Activated CD8-positive, alpha-beta memory T cell treated with anti-CD3 and anti-CD28 coated beads for 24 hours (primary cell): ENCODE results near the gene CUL4A.
"Not testable (repeated sequence)": the region's sequence is repeated elsewhere in the genome, so short reads cannot be mapped to it uniquely, and the experiment has no call there.

ENCODE experiments used
- DNase-seq: peaks from one replicate; pipeline ENCODE4 v3.0.0-alpha.2; 2020

Gene CUL4A

DNA sequence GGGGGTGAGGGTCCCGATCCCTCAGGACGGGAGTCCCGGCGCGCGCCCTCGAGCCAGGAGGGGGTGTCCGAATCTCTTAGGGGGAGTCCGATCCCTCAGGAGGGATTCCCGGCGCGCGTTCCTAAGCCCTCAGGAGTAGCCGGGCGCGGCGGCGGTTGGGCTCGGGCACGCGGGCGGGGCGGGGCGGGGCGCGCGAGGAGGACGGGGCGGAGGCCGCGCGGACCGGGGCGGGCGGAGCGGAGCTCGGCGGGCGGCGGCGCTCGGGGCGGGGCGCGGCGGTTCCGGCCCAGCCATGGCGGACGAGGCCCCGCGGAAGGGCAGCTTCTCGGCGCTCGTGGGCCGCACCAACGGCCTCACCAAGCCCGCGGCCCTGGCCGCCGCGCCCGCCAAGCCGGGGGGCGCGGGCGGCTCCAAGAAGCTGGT is at the start of gene CUL4A:
TSS of gene CUL4A (plus strand) at position 278 of the 423 bp plus-strand sequence. CDS start at position 293, 15 bp downstream.
- no peak for DNase-seq

- DNase-seq = no peak
Observed at GRCh38 chr13:113159701-113160100, 49.7 kb upstream of the CUL4A start.

GRCh38 chr13:113160983-113161382 is 48.4 kb upstream of the CUL4A start:
- DNase-seq = peak; percentile 55

DNA sequence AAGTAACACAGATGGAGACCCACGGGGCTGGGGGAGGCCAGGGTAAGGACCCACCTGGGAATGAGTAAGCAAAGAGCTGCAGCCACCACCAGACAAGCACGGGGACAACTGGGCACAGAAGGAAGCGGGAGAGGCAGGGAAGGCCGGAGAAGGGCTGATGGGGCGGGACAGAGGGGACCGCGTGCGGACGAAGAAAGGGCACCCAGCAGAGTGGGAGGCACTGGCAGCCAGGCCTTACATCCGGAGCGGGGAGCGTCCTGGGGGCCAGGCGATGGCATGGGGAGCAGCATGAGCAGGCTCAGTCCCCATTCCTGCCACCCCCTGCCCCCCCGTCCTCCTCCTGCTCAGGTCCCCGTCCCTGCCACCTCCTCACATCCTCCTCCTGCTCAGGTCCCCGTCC is 48.0 kb upstream of the CUL4A start:
- no peak for DNase-seq

GRCh38 chr13:113161975-113162374 is 47.4 kb upstream of the CUL4A start:
- DNase-seq = not testable (repeated sequence)

- no peak for DNase-seq
Observed at GRCh38 chr13:113162783-113163685, 46.4 kb upstream of the CUL4A start.

GRCh38 chr13:113164492-113164891 is 44.9 kb upstream of the CUL4A start:
- DNase-seq = no peak

DNA sequence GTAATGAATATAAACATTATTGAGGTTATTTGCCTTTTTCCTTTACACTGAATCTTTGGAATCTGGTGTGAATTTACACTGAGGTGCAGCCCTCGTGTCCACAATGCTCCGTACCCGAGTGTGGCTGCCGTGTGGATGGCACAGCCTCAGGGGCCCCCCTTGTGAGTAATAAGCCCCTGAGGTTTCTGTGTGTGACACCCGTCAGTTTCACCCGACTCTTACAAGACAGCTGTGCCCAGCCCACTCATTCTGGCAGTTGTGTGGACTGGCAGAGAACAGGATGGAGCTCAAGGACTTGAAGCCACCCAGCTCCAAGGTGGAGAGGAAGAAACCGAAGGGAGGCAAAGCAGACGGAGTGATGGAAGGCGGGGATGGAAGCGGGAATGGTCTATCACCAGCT is 43.1 kb upstream of the CUL4A start:
- no peak for DNase-seq

DNA sequence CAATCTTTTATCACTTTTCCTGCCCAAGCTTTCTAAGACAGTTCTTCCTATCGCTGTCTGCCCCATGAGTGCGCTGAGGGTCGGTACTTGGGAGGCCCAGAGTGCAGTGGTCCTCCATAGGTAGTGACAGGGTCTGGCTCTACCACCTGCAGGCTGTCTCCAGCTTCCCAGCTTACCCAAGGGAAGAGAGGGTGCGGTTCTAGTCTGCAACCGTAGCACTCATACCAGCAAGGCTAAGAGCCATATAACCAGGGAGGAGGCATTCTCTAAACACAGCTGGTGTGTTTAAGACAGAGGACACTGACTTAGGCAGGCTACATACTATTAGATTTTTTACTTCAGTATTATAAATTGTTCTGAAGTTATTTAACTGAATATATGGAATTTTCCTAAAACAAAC is 42.7 kb upstream of the CUL4A start:
- DNase-seq = no peak

DNA sequence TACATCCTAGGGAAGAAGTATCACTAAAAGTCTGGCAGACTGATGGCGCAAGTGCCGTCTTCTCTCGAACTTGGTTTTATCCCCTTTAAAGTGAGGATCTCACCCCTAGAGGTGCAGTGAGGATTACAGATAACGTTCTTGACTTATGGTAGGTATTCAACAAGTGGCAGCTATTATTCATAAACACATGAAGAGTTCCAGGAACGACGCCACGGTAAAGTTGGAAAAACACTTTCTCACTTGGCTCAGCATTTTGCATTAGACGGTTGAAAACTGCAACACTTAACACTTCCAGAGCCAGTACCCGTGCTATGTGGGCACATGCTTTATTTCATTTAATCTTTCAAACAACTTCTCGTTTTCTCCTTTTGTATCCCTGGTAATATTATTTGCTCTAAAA is 42.3 kb upstream of the CUL4A start:
- no peak for DNase-seq

GRCh38 chr13:113167575-113167974 is 41.8 kb upstream of the CUL4A start:
- no peak for DNase-seq

GRCh38 chr13:113168211-113168610 is 41.2 kb upstream of the CUL4A start:
- DNase-seq = no peak

DNA sequence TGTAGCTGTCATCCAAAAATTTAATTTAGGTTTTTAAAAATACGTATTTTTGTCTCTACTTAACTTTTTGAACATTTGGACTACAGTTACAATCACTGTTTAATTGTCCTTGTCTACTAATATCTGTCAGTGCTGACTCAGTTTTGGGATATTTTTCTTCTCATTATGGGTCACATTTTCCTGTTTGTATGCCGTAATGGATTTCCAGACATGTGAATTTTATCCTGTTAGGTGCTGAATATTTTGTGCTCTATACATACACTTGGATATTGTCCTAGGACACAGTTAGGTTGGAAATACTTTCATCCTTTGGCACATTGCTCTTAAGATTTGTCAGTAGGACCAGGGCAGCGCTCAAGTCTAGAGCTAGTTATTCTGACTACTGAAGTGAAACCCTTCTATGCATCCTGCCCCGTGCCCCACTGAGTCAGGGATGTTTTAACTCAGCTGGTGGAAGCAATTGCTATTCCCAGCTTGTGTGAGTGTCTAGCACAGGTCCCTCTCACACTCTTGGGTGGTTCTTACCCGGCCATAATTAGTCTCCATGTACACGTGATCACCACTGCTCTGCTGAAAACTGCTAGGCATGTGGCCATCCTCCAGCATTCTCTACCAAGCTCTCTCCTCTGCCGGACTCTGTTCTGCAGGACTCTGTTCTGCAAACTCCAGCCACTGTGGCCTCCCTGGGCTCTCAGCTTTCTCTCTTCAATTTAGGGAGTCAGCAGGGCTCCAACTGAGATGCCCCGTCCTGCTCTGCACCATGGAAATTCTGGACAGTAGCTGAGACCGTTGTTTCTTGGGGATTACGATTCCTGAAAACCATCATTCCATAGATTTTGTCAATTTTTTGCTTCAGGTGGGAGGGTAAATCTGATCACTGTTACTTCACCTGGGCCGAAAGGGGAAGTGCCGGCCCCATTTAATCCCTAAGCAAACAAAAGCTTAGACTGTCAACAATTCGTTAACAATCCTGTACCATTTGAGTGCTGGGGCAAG is 39.8 kb upstream of the CUL4A start:
- DNase-seq = no peak

DNA sequence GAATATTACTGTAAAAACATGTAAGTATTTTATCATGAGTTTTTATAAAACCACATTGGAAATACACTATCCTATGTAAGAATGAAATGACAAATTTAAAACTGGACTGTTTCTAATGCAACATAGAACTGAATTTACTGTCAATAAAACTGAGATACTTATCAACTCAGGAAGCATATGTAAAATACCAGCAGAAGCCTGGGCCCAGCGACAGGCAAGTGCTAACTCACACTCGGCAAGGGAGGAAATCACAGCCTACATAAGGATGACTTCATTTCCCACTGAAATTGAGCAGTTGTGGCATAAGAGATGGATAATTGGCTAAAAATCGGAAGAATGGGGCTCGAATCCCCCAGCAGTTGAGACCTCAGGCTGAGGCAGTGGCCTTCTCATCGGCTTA is 38.9 kb upstream of the CUL4A start:
- no peak for DNase-seq

GRCh38 chr13:113171250-113172125 is 37.9 kb upstream of the CUL4A start:
- no peak for DNase-seq

GRCh38 chr13:113172419-113172926 is 36.9 kb upstream of the CUL4A start:
- DNase-seq = no peak

- no peak for DNase-seq
Observed at GRCh38 chr13:113176280-113176679, 33.1 kb upstream of the CUL4A start.

GRCh38 chr13:113176822-113177221 is 32.6 kb upstream of the CUL4A start:
- no peak for DNase-seq

GRCh38 chr13:113178070-113178895 is 31.1 kb upstream of the CUL4A start:
- DNase-seq = no peak

DNA sequence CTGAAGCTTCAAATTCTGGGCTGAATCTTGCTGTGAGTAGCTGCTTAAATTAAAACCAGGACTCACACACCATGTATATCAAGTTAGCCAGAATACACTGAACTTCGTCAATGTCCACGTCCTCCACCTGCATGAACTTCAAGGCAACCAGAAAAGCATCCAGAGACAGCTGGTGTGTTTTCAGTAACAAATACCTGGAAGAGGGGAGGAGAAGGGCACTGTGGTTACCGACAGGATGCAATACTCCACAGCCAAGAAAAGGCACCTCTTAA is 30.6 kb upstream of the CUL4A start:
- no peak for DNase-seq

DNA sequence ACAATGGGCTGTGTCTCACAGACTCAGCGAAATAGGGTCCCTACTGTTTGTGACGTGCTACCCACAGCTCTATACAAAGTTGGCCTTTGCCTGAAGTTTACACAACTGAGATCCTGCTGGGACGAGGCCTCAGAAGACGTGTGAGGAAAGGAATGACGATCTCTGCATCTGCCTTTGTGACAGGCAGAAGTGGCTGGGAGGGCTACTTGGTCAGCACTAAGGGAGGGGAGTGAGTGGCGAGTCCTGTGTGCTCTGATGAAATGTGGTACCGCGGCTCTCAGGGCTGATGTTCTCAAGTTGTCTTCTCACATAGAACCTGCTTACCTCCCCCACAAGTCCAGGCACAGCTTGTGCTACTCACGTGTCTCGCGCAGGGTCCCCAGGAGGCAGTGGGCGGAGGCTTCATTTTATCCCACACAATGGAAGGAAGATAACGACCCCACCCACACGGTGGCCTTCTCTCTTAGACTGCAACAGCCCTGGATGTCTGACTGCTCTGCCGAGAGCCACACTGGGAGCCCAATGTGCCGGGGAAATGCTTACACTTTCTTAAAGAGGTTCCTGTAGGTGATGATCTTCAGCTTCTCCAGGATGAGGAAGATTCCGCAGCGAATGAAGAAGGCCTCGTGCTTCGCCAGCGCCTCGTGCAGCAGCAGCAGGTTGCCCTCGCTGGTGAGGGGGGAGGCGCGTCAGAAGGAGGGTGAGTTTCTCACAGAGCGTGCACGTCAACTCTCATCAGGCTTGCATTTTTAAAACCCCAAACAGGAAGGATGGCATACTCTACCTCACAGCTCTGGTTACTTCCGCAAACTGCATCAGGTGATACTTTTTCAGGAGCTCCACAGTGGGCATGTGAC is 29.8 kb upstream of the CUL4A start:
- DNase-seq = no peak
